Ramos (cell line): ENCODE measurements around the gene CD81.

ENCODE experiments used
- in situ Hi-C: fragments of 300-500 bp; cut with MboI; formaldehyde crosslinking; loops from one replicate; pipeline ENCODE4 v1.14.3; 2022; ENCODE audit warnings: low sequenced_read_pairs; ENCODE audit not compliant: unreplicated experiment

CD81 gene

DNA sequence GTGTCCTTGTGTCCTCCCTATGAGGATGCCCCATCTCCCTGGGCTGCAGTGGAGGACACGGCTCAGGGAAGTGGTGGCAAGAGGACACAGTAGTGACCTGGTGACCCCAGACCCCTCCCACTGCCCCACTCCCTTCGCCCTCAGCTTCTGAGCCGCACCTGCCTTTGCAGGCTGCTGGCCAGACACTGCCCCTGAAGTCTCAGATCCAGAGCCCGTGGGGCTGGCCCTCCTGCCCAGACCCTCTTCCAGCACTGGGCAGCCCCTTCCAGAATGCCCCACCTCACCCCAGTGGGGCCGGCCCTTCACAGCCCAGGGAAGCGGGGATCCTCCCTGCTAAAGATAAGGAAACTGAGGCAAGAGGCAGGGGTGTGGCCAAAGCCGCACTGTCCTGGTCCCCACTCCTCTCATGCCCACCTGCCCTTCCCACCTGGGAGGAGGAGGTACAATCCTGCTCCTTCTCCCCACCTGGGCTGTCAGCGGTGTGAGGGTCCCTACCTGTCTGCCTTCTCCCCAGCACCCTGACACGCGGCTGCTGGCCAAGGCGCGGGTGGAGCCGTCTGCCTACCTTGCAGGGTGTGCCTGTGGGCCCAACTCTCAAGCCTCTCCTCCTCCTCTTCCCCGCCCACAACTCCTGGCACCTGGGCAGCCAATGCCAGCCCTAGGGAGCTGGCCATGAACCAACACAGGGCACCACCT, 49.9 kb downstream of the CD81 start:
- in situ Hi-C loops = loop anchor here (5.0 to 10.0 kb wide), 3 partner anchors 105 to 668 kb away; no protein-coding TSS in a partner anchor

DNA sequence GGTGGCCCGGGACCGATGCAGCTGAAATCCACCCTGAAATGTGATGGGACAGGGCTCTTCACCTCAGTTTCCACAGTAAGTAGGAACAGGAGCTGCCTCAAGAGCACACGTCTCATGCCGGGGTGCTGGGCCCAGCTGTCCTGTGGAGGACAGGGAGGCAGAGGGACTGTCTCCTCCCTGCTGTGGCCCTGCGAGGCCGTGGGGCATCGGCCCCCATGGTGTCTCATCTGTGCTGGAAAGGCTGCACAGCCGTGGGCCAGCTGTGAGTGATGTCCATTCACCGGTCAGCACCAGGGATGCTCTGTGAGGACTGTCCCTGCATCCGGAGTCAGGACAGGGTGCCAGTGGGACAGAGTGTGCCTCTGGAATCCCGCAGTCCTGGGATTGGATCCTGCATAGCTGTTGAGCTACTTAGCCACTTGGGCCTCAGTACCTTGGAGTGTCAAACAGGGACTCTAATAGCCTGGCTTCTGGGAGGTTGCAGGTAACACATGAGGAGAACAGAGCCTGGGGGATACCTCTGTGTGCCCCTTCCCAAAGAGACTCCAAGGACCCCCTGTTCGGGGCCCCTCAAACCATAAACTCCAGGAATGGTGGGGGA, 50.7 kb downstream of the CD81 start:
- in situ Hi-C loops = loop anchor here (5.0 to 10.0 kb wide), 3 partner anchors 104 to 667 kb away; no protein-coding TSS in a partner anchor

DNA sequence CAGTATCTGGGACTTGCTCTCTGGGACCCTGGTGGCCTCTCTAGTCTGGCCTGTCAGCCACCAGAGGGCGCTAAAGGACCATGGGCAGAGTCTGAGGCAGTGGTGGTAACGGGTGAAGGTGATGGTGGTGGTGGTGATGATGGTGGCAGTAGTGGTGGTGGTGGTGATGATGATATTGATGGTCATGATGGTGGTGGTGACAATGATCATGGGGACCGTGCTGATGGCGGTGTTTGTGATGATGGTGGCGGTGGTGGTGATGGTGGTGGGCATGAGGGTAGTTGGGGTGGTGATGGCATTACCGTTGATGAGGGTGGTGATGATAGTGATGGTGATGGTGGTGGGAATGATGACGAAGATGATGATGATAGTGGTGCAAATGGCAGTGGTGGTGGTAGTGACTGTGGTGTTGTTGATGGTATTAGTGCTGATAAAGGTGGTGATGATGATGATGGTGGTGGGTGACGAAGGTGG, 51.2 kb downstream of the CD81 start:
- in situ Hi-C loops = loop anchor here (5.0 to 10.0 kb wide), 3 partner anchors 104 to 666 kb away; no protein-coding TSS in a partner anchor

DNA sequence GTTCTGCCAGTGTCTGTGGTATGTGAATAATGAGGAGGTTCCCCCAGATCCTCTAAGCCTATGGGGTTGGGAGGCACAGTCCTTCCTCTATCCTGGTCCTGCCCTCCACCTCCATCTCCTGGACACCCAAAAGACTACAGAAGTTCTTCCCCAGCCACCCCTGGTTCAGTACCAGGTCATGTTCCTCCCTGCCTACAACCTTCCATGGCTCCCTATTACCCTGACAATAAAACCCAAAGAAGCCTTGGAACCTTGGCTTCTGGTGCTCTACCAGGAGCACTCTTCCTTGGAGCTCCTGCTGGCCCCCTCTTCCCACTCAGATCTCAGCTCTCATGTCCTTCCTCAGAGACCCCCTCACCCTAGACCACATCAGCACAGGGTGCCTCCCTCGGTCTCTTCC, 54.3 kb downstream of the CD81 start:
- in situ Hi-C loops = loop anchor here (10.0 kb wide), 1 partner anchor 443 kb away; no protein-coding TSS in a partner anchor

DNA sequence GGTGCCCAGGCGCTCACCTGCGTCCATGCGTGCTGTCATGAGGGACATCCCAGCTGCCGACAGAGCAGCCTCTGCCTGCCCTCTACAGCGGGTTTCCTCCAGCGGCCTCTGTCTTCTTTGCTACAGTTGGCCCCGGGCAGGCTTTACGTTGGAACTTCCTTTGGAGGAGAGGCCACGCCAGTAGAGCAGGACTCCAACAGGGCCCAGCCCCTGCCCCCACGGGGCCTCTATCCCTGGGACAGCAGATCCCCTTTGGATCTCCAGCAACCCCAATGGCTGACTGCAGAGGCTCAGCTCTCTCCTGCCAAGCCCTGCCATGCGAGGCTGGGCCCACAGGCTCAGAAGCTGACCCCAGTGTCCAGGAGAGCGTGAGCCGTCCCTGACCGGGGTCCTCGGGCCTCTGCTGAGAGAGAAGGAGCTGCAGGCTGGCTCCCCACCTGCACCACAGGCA, 55.1 kb downstream of the CD81 start:
- in situ Hi-C loops = loop anchor here (10.0 kb wide), 1 partner anchor 443 kb away; no protein-coding TSS in a partner anchor

DNA sequence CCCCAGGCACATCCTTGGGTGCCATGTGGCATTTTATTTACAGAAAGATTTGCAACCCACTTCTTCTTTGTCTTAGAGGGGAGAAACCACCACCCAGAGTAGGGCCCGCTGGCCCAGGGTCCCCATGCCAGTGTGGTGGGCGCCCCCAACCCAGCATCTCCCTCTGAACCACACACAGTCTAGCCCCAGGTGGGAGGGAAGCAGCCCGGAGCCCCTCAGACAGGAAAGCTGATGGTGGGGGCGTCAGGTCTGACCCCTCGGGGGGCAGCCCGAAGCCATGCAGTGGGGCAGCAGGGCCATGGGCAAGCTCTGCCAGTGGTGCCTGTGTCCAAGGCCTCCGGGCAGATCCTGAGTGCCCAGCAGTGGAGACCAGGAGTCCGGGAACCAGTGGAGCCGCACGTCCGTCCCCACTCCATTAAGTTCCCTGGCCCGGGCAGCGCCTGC, 55.5 kb downstream of the CD81 start:
- in situ Hi-C loops = loop anchor here (10.0 kb wide), 1 partner anchor 442 kb away; no protein-coding TSS in a partner anchor

DNA sequence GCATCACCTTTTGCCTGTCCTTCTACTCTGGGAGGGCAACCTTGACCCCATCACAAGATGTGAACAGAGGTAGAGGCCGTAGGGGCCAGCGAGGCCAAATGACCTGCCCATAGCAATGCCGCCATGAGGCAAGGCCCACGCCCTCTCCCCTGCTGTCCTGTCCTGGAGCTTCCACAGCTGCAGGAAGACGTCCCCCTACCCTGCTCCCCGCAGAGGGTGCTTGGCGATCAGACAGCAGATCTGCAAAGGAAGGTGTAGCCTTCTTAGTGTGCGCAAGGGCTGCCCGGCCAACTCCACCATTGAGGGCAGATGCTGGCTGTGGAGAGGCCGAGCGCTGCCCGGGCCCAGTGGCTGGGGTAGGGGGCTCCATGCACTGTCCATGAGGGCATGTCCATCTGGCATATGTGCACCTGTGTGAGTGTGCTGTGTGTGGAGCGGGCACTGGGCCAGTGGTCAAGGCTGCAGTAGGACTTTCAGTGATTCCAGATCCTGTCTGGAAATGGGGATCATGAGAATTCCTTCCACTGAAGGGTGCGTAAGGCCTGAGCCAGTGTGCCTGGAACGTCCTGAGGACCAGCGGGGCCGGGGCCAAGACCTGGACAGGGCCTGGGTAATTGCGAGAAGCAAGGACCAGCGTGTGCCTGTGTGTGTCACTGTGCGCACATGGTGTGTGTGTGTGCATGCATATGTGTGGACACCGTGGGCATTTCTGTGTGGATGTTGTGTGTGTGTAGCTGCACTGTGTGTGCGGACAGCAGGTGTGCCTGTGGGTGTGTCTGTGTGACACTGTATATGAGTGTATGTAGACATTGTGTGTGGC, 56.2 kb downstream of the CD81 start:
- in situ Hi-C loops = loop anchor here (10.0 kb wide), 1 partner anchor 441 kb away; no protein-coding TSS in a partner anchor

DNA sequence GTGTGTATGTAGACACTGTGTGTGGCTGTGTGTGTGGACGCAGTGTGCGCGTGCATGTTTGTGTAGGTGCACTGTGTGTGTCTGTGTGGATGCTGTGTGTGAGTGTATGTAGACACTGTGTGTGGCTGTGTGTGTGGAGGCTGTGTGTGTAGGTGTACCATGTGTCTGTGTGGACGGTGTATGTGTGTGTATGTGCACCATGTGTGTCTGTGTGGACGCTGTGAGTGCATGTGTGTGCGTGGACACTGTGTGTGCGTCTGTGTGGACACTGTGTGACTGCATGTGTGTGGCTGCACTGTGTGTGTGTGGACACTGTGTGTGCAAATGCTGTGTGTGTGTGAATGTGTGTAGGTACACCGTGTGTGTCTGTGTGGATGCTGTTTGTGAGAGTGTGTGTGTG, 56.9 kb downstream of the CD81 start:
- in situ Hi-C loops = loop anchor here (10.0 kb wide), 1 partner anchor 441 kb away; no protein-coding TSS in a partner anchor

DNA sequence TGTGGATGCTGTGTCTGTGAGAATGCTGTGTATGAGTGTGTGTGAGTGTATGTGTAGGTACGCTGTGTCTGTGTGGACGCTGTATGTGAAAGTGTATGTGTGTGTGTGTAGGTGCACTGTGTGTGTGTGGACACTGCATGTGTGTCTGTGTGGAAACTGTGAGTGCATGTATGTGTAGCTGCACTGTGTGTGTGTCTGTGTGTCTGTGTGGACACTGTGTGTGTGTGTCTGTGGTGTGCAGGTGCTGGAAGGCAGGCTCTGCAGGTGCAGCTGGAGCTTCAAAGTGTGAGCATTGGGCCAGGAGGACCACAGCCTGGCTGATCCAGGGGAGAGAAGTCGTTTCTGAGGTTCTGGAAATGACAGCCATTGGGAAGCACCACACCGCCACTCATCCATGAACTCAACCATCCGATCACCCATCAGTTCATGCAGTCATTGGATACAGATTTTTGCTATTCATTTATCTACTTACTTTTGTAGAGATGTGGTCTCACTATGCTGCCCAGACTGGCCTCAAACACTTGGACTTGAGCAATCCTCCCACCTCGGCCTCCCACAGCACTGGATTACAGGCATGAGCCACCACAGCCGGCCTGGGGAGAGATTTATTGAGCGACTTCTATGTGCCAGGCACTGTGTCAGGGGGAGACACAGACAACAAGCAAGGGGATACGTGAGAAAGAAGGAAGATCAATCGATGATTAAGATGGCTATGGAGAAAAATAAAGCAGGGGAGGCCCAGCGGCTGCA, 57.6 kb downstream of the CD81 start:
- in situ Hi-C loops = loop anchor here (10.0 kb wide), 1 partner anchor 440 kb away; no protein-coding TSS in a partner anchor

DNA sequence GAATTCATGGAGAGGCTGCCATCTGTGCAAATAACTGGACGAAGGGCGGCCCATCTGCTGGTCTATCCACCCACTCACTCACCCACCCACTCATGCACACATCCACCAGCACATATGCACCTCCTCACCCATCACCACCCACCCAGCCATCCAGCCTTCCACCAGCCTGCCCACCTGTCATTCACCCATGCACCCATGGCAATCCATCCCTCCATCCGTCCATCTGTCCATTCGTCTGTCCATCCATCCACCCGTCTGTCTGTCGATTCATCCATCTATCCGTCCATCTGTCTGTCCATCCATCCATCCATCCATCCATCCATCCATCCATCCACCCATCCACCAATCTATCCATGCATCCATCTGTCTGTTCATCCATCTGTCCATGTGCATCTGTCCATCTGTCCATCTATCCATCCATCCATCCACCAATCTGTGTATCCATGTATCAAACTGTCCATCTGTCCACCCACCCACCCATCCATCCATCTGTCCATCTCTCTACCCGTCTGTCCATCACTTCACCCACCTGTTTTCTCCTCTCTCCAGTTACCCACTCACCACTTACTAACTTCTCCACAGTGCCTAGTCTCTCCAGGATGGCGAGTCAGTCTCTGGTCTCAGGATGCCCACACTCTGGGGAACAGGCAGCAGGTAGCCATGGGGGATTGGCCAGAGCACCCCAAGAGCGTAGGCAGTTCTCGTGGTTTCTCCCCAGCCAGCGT, 58.3 kb downstream of the CD81 start:
- in situ Hi-C loops = loop anchor here (10.0 kb wide), 1 partner anchor 439 kb away; no protein-coding TSS in a partner anchor

DNA sequence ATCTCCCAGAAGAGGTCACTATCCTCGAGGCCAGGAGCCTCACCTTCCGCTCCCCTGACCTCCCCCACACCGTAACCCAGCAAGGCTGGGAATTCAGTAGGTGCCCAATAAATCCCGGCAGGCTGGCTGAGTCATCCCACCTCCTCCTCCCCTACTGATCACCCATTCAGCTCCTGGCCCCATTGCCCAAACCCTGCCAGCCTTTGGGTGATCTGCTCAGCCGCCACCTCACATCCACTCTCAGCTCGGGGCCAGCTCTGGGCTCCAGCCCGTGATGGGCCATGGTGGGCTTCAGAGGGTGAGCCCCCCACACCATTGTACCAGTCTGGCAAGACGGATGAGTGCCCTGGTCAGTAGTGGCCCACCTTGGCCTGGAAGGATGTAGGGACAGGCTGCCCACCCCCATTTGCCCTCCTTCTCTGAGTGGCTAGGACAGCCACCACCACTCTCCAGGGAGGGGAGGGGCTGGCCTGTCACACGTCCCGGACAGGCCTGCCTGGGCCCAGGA, 59.0 kb downstream of the CD81 start:
- in situ Hi-C loops = loop anchor here (10.0 kb wide), 1 partner anchor 439 kb away; no protein-coding TSS in a partner anchor

DNA sequence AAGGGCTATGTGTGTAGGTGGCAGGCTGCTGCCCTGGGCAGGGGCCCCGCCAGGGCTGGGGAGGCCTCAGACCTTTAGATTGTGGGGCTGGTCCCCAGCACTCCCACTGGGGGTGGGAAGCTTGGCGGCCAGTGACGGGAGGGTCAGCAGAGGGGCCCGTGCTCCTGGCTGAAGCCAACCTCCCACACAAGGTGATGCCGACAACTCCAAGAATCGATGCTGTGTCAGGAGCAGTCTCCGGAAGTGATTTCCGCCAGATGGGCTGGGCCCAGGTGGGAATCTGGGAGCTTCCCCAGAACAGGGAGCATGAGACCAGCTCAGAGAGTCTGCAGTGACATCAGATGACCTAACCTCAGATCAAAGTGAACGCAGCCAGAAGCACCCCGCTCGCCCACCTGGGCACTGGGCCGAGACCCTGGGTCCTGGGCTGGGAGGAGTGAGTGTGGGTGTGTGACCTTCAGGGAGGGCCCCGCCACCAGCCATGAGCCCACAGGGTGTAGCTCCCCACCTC, 59.5 kb downstream of the CD81 start:
- in situ Hi-C loops = loop anchor here (10.0 kb wide), 1 partner anchor 438 kb away; no protein-coding TSS in a partner anchor

DNA sequence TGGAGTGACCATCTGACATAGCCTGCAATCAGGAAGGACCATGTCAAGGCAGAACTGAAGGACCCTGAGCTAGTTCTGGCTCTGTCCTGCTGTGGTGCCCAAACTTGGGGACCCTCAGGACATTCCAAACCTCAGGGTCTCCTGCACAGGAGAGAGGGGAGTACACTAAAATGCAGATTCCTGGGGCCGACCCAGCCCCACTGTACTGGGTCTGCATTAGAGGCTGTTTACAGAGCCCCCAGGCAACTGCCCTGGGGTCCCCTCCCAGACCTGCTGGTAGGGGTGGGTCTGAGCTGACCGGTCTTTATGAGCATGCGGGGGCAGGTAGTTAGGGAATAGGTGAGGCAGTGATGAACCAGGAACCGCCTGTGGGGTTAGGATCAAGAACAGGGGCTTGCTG, 60.4 kb downstream of the CD81 start:
- in situ Hi-C loops = loop anchor here (10.0 kb wide), 1 partner anchor 437 kb away; no protein-coding TSS in a partner anchor

DNA sequence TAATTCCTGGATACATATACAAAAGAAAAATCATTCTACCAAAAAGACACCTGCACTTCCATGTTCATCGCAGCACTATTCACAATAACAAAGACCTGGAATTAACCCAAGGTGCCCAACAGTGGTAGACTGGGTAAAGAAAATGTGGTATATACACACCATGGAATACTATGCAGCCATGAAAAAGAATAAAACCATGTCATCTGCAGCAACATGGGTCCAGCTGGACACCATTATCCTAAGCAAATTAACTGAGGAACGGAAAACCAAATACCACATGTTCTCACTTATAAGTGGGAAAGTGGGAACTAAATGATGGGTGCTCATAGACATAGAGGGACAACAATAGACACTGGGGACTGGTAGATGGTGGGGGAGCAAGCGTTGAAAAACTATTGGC, 62.7 kb downstream of the CD81 start:
- in situ Hi-C loops = loop anchor here (10.0 kb wide), 1 partner anchor 435 kb away; no protein-coding TSS in a partner anchor

DNA sequence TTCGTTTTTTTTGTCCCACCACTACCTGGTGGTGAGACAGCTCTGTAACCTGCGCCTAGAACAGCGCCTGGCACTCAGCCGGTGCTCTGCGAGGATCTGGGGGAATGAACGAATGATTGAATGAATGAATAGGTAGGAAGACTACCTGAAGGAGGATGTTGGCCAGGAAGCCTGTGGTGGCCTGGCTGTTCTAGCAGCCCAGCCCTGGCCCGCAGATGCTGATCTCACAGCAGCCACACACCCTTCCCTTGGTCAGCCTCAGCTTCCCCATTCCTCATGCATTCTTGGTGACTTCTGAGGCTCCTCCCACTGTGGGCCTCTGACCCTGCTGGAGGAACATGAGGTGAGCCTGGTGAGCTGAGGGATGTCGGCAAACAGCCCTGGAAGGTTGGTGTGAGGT, 63.5 kb downstream of the CD81 start:
- in situ Hi-C loops = no loop called here

DNA sequence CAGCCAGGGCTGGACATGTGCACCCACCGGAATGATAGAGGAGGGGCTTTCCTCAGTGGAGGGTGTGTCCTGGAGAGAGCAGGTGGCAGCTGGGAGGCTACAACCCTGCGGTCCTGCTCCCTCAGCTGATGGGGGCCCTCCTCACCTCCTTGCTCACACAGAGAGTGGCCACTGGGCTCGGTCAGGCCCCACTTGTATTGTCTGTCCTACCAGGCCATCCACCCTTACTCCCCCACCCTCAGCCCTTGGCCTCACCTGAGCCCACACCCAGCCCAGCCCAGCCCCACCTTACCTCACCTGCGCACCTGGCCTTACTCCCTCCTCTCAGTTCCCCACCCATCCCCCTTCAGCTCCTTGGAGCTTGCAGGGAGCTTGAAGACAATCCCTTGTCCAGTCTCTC, 64.1 kb downstream of the CD81 start:
- in situ Hi-C loops = no loop called here

DNA sequence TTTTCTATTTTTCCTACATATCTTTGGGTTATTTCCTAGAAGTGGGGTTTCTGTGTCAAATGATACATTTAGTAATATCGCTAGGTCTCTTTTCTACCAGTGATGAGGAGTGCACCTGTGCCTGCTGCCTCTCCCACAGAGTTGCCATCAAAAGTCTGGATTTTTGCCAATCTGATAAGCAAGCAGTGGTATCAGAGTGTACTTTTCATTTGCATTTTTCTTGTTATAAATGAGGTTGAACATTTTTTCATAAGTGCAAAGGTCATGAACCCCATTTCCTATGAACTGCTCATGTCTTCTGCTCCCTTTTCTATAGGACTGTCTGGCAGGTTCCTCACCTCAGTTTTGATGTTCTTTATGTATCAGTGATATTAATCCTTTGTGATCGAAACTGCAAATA, 65.5 kb downstream of the CD81 start:
- in situ Hi-C loops = no loop called here

DNA sequence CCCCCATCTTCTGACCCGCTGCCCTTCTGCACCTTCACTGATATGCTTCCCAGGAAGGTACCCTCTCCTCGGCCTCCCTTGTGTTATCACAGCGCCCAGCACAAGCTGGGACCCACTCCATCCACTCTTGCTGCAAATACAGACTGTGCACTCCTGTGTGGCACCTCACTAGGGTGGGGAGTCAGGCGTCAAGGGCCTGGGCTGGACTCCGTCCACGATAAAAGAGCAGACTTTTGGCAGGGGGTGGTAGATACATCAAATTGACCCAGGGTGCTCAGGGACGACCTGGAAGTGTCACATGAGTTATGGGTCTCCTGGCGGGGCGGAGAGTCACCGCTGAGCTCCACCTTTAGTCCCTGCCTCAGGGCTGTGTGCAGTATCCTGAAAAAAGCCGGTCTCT, 66.3 kb downstream of the CD81 start:
- in situ Hi-C loops = no loop called here
